ENCODE measurements around the gene FAM163B. TPM values are rescaled to one million over a fixed set of nuclear protein-coding genes. Genes with fewer than 3 reads are reported as not detected.

Gene FAM163B
- total and polyA plus RNA-seq, 2 donors (not counting 3 experiments of a cell fraction or from before 2014, with no cell fraction given), result not detected

DNA sequence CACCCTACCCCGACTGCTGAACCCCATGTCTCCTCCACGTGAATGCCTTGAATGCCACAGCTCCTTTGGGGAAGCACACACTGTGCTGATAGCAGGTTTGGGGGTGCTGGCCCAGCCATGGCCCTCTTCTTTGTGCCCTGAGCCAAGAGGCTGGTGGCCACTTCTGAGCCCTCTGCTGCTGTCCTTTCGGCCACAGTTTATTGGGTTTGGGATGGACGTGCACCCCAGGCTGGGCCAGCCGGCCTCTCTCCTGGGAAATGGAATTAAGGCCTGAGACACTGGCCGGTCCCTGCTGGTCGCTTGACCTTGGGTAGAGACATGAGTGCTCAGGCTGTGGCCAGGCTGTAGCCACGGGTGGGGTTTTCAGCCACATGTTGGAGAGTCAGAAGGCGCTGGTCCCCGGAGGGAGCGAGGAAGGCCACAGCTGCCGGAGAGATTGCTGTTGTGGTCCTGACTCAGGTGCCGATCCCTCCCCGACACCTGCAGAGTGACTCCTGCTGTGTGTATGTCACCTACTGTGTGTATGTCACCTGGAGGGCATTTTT lies 26.6 kb downstream of the FAM163B start:
- Histone ChIP-seq H3K36me3 (ENCODE audit: control insufficient read depth in 2 of 2, extremely low read depth in 1 of 2, insufficient read depth in 2 of 2, low read length in 2 of 2) (no peaks in the 10 kb centered on the region), H3K79me2 (ENCODE audit: control insufficient read depth, insufficient read depth, low read length) (no peaks in the 10 kb centered on the region), H3K4me1 (ENCODE audit: control insufficient read depth, extremely low read depth, insufficient read depth, low read length) (no peaks in the 10 kb centered on the region), H3K27ac (ENCODE audit: insufficient read depth, low read depth, low read length) (no peak overlapping the region), H3K4me3 (replicated peaks in 1 of 3; ENCODE audit: insufficient read depth in 1 of 3, low read depth in 1 of 3, low read length in 3 of 3) (no peak overlapping the region), H3K27me3 (ENCODE audit: control insufficient read depth in 2 of 2, insufficient read depth in 2 of 2, low read length in 2 of 2) (peaks cover 2 to 4% of the 10 kb centered on the region in 2 experiments), H3K9me3 (replicated peaks; ENCODE audit: control insufficient read depth, insufficient read depth, low read length) (no peaks in the 10 kb centered on the region), H4K20me1 (replicated peaks; ENCODE audit: control insufficient read depth, extremely low read depth, insufficient read depth, low read length) (no peaks in the 10 kb centered on the region), H3K9ac (replicated peaks; ENCODE audit: extremely low read depth, insufficient read depth, low read length) (no peak overlapping the region), H3K9me1 (replicated peaks; ENCODE audit: control insufficient read depth, extremely low read depth, insufficient read depth, low read length) (no peaks in the 10 kb centered on the region), H2AFZ (ENCODE audit: low read depth, low read length) (no peak overlapping the region), H3K4me2 (ENCODE audit: insufficient read depth, low read length) (no peak overlapping the region)
- DNase-seq (ENCODE audit: low read depth, low spot score) (no peak), FAIRE-seq (no peak)
- ChIA-PET POLR2A (no interaction called here), CTCF (no interaction called here)
- intact Hi-C loops (cut with micrococcal nuclease), result no loop called here
- BruUV-seq (replicated peaks), result no TSS peak
- dilution Hi-C loops (cut with MboI; ENCODE audit: extremely low pct_ligation_motif_present, low sequenced_read_pairs), result no loop called here
- no peak for TF ChIP-seq POLR2AphosphoS5 (IDR thresholded peaks at IDR 0.05; ENCODE audit: insufficient read depth, low read depth, low read length)
- TF ChIP-seq MYC (IDR thresholded peaks at IDR 0.05; ENCODE audit: low read depth, low read length), result no peak
- TF ChIP-seq GATA2 (IDR thresholded peaks at IDR 0.05; ENCODE audit: insufficient read depth, insufficient read length, low read depth, low read length), result no peak
- TF ChIP-seq, protein P1, sequence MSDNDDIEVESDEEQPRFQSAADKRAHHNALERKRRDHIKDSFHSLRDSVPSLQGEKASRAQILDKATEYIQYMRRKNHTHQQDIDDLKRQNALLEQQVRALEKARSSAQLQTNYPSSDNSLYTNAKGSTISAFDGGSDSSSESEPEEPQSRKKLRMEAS (IDR thresholded peaks at IDR 0.05; ENCODE audit: insufficient read depth, insufficient read length), result no peak
- no peak for TF ChIP-seq POLR2A (IDR thresholded peaks at IDR 0.05; ENCODE audit: low read depth, low read length)
- TF ChIP-seq JUN (IDR thresholded peaks at IDR 0.05; ENCODE audit: borderline replicate concordance, insufficient read depth, insufficient read length, low read depth), result no peak
- TF ChIP-seq, protein P2, sequence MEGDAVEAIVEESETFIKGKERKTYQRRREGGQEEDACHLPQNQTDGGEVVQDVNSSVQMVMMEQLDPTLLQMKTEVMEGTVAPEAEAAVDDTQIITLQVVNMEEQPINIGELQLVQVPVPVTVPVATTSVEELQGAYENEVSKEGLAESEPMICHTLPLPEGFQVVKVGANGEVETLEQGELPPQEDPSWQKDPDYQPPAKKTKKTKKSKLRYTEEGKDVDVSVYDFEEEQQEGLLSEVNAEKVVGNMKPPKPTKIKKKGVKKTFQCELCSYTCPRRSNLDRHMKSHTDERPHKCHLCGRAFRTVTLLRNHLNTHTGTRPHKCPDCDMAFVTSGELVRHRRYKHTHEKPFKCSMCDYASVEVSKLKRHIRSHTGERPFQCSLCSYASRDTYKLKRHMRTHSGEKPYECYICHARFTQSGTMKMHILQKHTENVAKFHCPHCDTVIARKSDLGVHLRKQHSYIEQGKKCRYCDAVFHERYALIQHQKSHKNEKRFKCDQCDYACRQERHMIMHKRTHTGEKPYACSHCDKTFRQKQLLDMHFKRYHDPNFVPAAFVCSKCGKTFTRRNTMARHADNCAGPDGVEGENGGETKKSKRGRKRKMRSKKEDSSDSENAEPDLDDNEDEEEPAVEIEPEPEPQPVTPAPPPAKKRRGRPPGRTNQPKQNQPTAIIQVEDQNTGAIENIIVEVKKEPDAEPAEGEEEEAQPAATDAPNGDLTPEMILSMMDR (IDR thresholded peaks at IDR 0.05; ENCODE audit: extremely low read depth in 1 of 2, insufficient read depth in 1 of 2, low read depth in 1 of 2, low read length in 2 of 2), result no peak
- no peak for TF ChIP-seq EZH2 (IDR thresholded peaks at IDR 0.05; ENCODE audit: borderline replicate concordance, low read depth, low read length, severe bottlenecking)

Measured in endothelial cell of umbilical vein (primary cell).